ENCODE data around the gene AQP10.
"Not testable (repeated sequence)": the region's sequence is repeated elsewhere in the genome, so short reads cannot be mapped to it uniquely, and the experiment has no call there.

AQP10 gene, protein sequence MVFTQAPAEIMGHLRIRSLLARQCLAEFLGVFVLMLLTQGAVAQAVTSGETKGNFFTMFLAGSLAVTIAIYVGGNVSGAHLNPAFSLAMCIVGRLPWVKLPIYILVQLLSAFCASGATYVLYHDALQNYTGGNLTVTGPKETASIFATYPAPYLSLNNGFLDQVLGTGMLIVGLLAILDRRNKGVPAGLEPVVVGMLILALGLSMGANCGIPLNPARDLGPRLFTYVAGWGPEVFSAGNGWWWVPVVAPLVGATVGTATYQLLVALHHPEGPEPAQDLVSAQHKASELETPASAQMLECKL

GRCh38 chr1:154320882-154321608 lies at the start of gene AQP10:
Gene AQP10, plus strand, starts transcription at chr1:154321093. Its CDS starts 63 bp downstream, at chr1:154321156.
- TF ChIP-seq, protein P1, sequence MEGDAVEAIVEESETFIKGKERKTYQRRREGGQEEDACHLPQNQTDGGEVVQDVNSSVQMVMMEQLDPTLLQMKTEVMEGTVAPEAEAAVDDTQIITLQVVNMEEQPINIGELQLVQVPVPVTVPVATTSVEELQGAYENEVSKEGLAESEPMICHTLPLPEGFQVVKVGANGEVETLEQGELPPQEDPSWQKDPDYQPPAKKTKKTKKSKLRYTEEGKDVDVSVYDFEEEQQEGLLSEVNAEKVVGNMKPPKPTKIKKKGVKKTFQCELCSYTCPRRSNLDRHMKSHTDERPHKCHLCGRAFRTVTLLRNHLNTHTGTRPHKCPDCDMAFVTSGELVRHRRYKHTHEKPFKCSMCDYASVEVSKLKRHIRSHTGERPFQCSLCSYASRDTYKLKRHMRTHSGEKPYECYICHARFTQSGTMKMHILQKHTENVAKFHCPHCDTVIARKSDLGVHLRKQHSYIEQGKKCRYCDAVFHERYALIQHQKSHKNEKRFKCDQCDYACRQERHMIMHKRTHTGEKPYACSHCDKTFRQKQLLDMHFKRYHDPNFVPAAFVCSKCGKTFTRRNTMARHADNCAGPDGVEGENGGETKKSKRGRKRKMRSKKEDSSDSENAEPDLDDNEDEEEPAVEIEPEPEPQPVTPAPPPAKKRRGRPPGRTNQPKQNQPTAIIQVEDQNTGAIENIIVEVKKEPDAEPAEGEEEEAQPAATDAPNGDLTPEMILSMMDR (IDR thresholded peaks at IDR 0.05; ENCODE audit: low read depth, low read length): no peak

DNA sequence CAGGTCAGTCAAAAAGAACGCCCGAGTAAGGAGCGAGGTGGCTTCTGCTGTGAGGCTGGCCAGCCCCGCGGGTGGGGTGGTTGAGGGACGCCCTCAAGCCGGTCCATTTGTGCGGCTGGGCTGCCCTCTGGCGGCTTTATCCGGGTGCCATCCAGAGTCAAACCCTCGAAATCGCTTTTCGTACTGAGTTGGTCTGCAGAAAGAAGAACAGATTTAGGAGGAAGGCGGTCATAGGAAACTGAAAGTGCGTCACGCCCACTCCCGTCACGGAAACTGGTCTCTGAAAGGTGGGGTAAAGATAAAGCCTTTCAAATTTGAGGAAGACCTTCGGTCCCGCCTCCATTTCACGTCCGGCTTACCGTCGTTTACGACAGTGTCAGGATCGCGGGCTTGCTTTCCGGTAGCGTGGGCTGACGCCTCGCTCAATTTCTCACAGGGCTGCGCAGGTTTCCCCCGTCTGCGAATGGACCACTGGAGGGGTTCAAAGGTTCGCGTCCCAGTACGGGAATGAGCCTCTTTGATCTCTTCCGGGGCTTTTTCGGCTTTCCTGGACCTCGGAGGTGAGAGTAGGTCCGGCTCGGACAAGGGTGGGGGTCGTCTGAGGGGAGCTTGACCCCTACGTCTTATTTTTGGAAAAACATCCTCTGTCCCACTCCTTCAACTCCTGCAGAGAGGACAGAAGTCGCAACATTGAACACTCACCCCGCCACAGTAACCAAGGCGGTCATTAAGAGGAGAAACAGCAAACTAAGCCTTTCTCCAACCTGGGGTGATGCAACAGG lies 48.5 kb upstream of the AQP10 start, which contains the start of gene HAX1:
TSS of gene HAX1 (plus strand) at position 413 of the 782 bp plus-strand sequence. CDS start at position 508, 95 bp downstream.
- TF ChIP-seq, protein P1 (IDR thresholded peaks at IDR 0.05; ENCODE audit: low read depth, low read length): peak; percentile 75
- peak within 1 kb of the TSS; percentile 84 for H3K4me3 ChIP-seq (ENCODE audit: low read depth, low read length)

More at GRCh38 chr1:154320882-154321608, at the start of gene AQP10:
- H3K4me3 ChIP-seq (ENCODE audit: low read depth, low read length): no peak within 1 kb of the TSS

DNA sequence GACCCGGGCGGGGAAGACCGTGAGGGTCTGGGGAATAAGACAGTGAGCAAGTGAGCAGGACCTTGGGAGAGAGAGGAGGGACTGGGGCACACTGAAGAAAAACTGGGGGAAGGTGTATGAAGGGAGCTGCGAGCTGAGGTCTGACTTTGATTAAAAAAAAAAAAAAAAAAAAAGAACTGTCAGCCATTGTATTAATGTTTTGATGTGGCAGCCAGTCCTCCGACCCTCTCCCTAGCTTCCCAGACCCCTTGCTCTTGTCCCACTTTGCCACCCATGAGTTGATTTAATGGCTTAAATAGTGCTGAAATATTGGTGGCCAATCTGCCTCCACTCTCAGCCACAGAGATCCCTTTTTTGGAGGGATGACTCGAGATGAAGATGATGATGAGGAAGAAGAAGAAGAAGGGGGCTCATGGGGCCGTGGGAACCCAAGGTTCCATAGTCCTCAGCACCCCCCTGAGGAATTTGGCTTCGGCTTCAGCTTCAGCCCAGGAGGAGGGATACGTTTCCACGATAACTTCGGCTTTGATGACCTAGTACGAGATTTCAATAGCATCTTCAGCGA lies 47.8 kb upstream of the AQP10 start:
- TF ChIP-seq, protein P1 (IDR thresholded peaks at IDR 0.05; ENCODE audit: low read depth, low read length): no peak
- peak overlapping the region; percentile 84 for H3K4me3 ChIP-seq (ENCODE audit: low read depth, low read length)

DNA sequence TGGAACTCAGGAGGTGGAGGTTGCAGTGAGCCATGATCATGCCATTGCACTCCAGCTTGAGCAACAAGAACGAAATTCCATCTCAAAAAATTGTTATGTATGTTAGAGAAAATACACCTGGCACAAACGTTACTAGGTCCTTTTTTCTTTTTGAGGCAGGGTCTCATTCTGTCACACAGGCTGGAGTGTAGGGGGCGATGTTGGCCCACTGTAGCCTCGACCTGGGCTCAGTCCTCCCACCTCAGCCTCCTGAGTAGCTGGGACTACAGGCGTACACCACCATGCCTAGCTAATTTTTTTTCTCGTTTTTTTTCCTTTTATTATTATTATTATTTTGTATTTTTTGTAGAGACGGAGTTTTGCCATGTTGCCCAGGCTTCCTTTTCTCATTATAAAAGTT lies 44.1 kb upstream of the AQP10 start:
- TF ChIP-seq, protein P1 (IDR thresholded peaks at IDR 0.05; ENCODE audit: low read depth, low read length): no peak
- H3K4me3 ChIP-seq (ENCODE audit: low read depth, low read length): no peak overlapping the region

DNA sequence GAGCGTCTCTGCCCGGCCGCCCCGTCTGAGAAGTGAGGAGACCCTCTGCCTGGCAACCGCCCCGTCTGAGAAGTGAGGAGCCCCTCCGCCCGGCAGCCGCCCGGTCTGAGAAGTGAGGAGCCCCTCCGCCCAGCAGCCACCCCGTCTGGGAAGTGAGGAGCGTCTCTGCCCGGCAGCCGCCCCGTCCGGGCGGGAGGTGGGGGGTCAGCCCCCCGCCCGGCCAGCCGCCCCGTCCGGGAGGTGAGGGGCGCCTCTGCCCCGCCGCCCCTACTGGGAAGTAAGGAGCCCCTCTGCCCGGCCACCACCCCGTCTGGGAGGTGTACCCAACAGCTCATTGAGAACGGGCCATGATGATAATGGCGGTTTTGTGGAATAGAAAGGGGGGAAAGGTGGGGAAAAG lies 33.3 kb upstream of the AQP10 start:
- H3K4me3 ChIP-seq (ENCODE audit: low read depth, low read length): not testable (repeated sequence)

DNA sequence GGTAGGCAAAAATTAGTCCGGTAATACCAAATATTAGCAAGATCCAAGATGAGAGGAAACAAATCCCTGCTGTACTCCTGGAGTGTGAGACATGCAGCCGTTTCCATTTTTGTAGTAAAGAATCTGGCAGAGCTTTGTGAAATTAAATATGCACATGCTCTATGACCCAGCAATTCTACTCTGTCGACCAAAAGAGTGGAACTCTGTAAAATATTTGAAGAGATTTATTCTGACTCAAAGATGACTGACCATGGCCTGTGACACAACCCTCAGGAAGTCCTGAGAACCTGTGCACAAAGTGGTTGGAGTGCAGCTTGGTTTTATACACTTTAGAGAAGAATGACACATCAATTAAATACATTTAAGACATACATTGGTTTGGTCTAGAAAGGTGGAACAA lies 32.2 kb upstream of the AQP10 start:
- no peak overlapping the region for H3K4me3 ChIP-seq (ENCODE audit: low read depth, low read length)
- TF ChIP-seq, protein P1 (IDR thresholded peaks at IDR 0.05; ENCODE audit: low read depth, low read length): no peak

- H3K4me3 ChIP-seq (ENCODE audit: low read depth, low read length): no peak overlapping the region
- TF ChIP-seq, protein P1 (IDR thresholded peaks at IDR 0.05; ENCODE audit: low read depth, low read length): no peak
These were observed 30.0 kb upstream of the AQP10 start for GRCh38 chr1:154290921-154291320.
